ENCODE data around the gene GPC3. TPM values are rescaled to one million over a fixed set of nuclear protein-coding genes. Genes with fewer than 3 reads are reported as not detected.

The GPC3 gene
- total RNA-seq, 1 experiment from 2014 or later: 0.98 TPM

GRCh38 chrX:133971586-133971985 is 13.8 kb downstream of the GPC3 start:
- intact Hi-C loops (cut with micrococcal nuclease): no loop called here
- no peak overlapping the region for H3K4me3 ChIP-seq (replicated peaks in 1 of 2; ENCODE audit: low read depth in 1 of 2, low read length in 2 of 2)
- H3K27me3 ChIP-seq (ENCODE audit: insufficient read depth, low read length): no peaks in the 10 kb centered on the region
- no peak overlapping the region for H2AFZ ChIP-seq (ENCODE audit: low read depth, low read length, poor library complexity, severe bottlenecking)
- TF ChIP-seq ZBTB33 (IDR thresholded peaks at IDR 0.05; ENCODE audit: extremely low read depth, insufficient replicate concordance, low read length): no peak
- no peak for TF ChIP-seq ATF3 (IDR thresholded peaks at IDR 0.05)
- TF ChIP-seq SIN3A (IDR thresholded peaks at IDR 0.05; ENCODE audit: low read depth): no peak
- TF ChIP-seq JUND (IDR thresholded peaks at IDR 0.05): no peak
- TF ChIP-seq RAD21 (IDR thresholded peaks at IDR 0.05; ENCODE audit: low read depth): no peak
- ATAC-seq: no peak
- no peak overlapping the region for H3K27ac ChIP-seq (ENCODE audit: low read depth, low read length)
- H4K20me1 ChIP-seq (ENCODE audit: insufficient read depth): no peaks in the 10 kb centered on the region
- no peak for DNase-seq (ENCODE audit: low read depth, low spot score)
- no peak overlapping the region for H3K4me2 ChIP-seq (ENCODE audit: low read length)
- H3K9me2 ChIP-seq (ENCODE audit: insufficient read depth): no peaks in the 10 kb centered on the region
- H3K9me3 ChIP-seq (ENCODE audit: control insufficient read depth in 1 of 2, insufficient read depth in 1 of 2, low read depth in 1 of 2, low read length in 2 of 2): no peaks in the 10 kb centered on the region
- CTCF ChIA-PET: no interaction called here
- no peaks in the 10 kb centered on the region for H3K36me3 ChIP-seq (ENCODE audit: control insufficient read depth in 1 of 2, insufficient read depth in 2 of 2, low read length in 2 of 2)
- H3K4me1 ChIP-seq (ENCODE audit: control insufficient read depth in 1 of 2, insufficient read depth in 2 of 2, low read length in 2 of 2): no peaks in the 10 kb centered on the region
- no peaks in the 10 kb centered on the region for H3K79me2 ChIP-seq (ENCODE audit: insufficient read depth, low read length)
- RAD21 ChIA-PET (ENCODE audit: low non-redundant PET in 1 of 2, low total read pairs in 2 of 2, uncharacterized antibody in 2 of 2, unreplicated experiment in 2 of 2): no interaction called here
- H3K9ac ChIP-seq (ENCODE audit: low read length): no peak overlapping the region
- BruUV-seq (replicated peaks): no TSS peak
- POLR2A ChIA-PET: no interaction called here

GRCh38 chrX:133970076-133970475 is 15.3 kb downstream of the GPC3 start:
- POLR2A ChIA-PET: no interaction called here
- TF ChIP-seq EZH2 (IDR thresholded peaks at IDR 0.05): no peak
- TF ChIP-seq YY1 (IDR thresholded peaks at IDR 0.05; ENCODE audit: extremely low read depth, insufficient replicate concordance, low read depth, low read length): no peak
- BruUV-seq (replicated peaks): no TSS peak
- no peaks in the 10 kb centered on the region for H3K9me2 ChIP-seq (ENCODE audit: insufficient read depth)
- no peaks in the 10 kb centered on the region for H3K4me1 ChIP-seq (ENCODE audit: control insufficient read depth in 1 of 2, insufficient read depth in 2 of 2, low read length in 2 of 2)
- no peak overlapping the region for H3K4me2 ChIP-seq (ENCODE audit: low read length)
- H3K4me3 ChIP-seq (replicated peaks in 1 of 2; ENCODE audit: low read depth in 1 of 2, low read length in 2 of 2): no peak overlapping the region
- no peak overlapping the region for H3K27ac ChIP-seq (ENCODE audit: low read depth, low read length)
- no peak overlapping the region for H2AFZ ChIP-seq (ENCODE audit: low read depth, low read length, poor library complexity, severe bottlenecking)
- no peak for ATAC-seq
- H3K36me3 ChIP-seq (ENCODE audit: control insufficient read depth in 1 of 2, insufficient read depth in 2 of 2, low read length in 2 of 2): no peaks in the 10 kb centered on the region
- H3K79me2 ChIP-seq (ENCODE audit: insufficient read depth, low read length): no peaks in the 10 kb centered on the region
- intact Hi-C loops (cut with micrococcal nuclease): no loop called here
- H3K9ac ChIP-seq (ENCODE audit: low read length): no peak overlapping the region
- RAD21 ChIA-PET (ENCODE audit: low non-redundant PET in 1 of 2, low total read pairs in 2 of 2, uncharacterized antibody in 2 of 2, unreplicated experiment in 2 of 2): no interaction called here
- DNase-seq (ENCODE audit: low read depth, low spot score): no peak
- 0 out of 2 replicates have a peak, but pooled peaks cover 1% of the 10 kb centered on the region for H3K27me3 ChIP-seq (ENCODE audit: insufficient read depth, low read length)
- H4K20me1 ChIP-seq (ENCODE audit: insufficient read depth): no peaks in the 10 kb centered on the region
- no peaks in the 10 kb centered on the region for H3K9me3 ChIP-seq (ENCODE audit: control insufficient read depth in 1 of 2, insufficient read depth in 1 of 2, low read depth in 1 of 2, low read length in 2 of 2)
- CTCF ChIA-PET: interaction anchor here (1.2 kb wide), 1 partner anchor 11 kb away, joined by 3 read pairs; no protein-coding TSS in a partner anchor
